Activated CD4-positive, CD25-positive, alpha-beta regulatory T cell (primary cell): Measurements from ENCODE around the gene HIVEP2.
A peak's percentile ranks its signal among the peaks of the same experiment; 100 is the strongest.

Experiments used
- DNase-seq, 4 experiments: peaks; one replicate each; lab custom pipeline; 2025; lab: John Stamatoyannopoulos, UW

The HIVEP2 gene

GRCh38 chr6:142925575-142926110 is 19.3 kb downstream of the HIVEP2 start:
- no peak for DNase-seq

GRCh38 chr6:142918339-142919042 is 26.5 kb downstream of the HIVEP2 start:
- no peak for DNase-seq

- DNase-seq = no peak
Observed at GRCh38 chr6:142916881-142917280, 28.1 kb downstream of the HIVEP2 start.

- no peak for DNase-seq
Observed at GRCh38 chr6:142914937-142915697, 29.9 kb downstream of the HIVEP2 start.

GRCh38 chr6:142914369-142914768 is 30.6 kb downstream of the HIVEP2 start:
- no peak for DNase-seq

- peak in 3 of 4 experiments; percentile 20 to 55 (median 44) for DNase-seq
Observed at GRCh38 chr6:142913511-142914047, 31.4 kb downstream of the HIVEP2 start.

- DNase-seq = no peak
Observed at GRCh38 chr6:142913036-142913510, 31.9 kb downstream of the HIVEP2 start.

- no peak for DNase-seq
Observed at GRCh38 chr6:142912125-142912524, 32.9 kb downstream of the HIVEP2 start.

- no peak for DNase-seq
Observed at GRCh38 chr6:142911430-142911829, 33.5 kb downstream of the HIVEP2 start.

- DNase-seq = no peak
Observed at GRCh38 chr6:142909686-142910085, 35.3 kb downstream of the HIVEP2 start.

GRCh38 chr6:142908235-142908634 is 36.7 kb downstream of the HIVEP2 start:
- DNase-seq = no peak

GRCh38 chr6:142907544-142907943 is 37.4 kb downstream of the HIVEP2 start:
- no peak for DNase-seq

- DNase-seq = no peak
Observed at GRCh38 chr6:142906945-142907470, 38.0 kb downstream of the HIVEP2 start.

- no peak for DNase-seq
Observed at GRCh38 chr6:142903812-142904211, 41.2 kb downstream of the HIVEP2 start.

GRCh38 chr6:142902636-142903053 is 42.3 kb downstream of the HIVEP2 start:
- peak in 2 of 4 experiments; percentile 22 to 26 for DNase-seq

- DNase-seq = no peak
Observed at GRCh38 chr6:142901611-142902010, 43.4 kb downstream of the HIVEP2 start.

- DNase-seq = no peak
Observed at GRCh38 chr6:142900227-142900971, 44.6 kb downstream of the HIVEP2 start.

GRCh38 chr6:142898927-142899895 is 45.8 kb downstream of the HIVEP2 start:
- no peak for DNase-seq

GRCh38 chr6:142897659-142898058 is 47.3 kb downstream of the HIVEP2 start:
- DNase-seq = no peak

GRCh38 chr6:142896732-142897131 is 48.2 kb downstream of the HIVEP2 start:
- no peak for DNase-seq
